ENCODE measurements around the gene ARHGEF4. TPM values are rescaled to one million over a fixed set of nuclear protein-coding genes. Genes with fewer than 3 reads are reported as not detected.

Gene ARHGEF4
- total and polyA plus RNA-seq, 2 donors = 2.9 to 6.5 TPM

GRCh38 chr2:130837811-130838565 lies 1.3 kb downstream of the ARHGEF4 start:
- no peak overlapping the region for H3K27ac ChIP-seq (ENCODE audit: low read depth in 1 of 2, low read length in 1 of 2)
- peaks cover 27 to 57% of the 10 kb centered on the region in 2 donors for H3K27me3 ChIP-seq (ENCODE audit: control insufficient read depth in 2 of 2, insufficient read depth in 1 of 2, low read length in 1 of 2)
- H3K4me3 ChIP-seq (ENCODE audit: low read length in 2 of 2) = no peak overlapping the region
- DNase-seq (ENCODE audit: low read depth in 6 of 9, low spot score in 9 of 9) = no peak
- no peaks in the 10 kb centered on the region for H3K36me3 ChIP-seq (ENCODE audit: control insufficient read depth in 2 of 2, insufficient read depth in 2 of 2, low read length in 1 of 2)
- no peaks in the 10 kb centered on the region for H3K4me1 ChIP-seq (ENCODE audit: control insufficient read depth in 2 of 2, insufficient read depth in 2 of 2, low read length in 2 of 2)
- no peaks in the 10 kb centered on the region for H3K9me3 ChIP-seq (ENCODE audit: control insufficient read depth in 2 of 2, insufficient read depth in 1 of 2, low read length in 1 of 2)
- WGBS = 80% methylated on average over 28 of the region's 28 CpGs

DNA sequence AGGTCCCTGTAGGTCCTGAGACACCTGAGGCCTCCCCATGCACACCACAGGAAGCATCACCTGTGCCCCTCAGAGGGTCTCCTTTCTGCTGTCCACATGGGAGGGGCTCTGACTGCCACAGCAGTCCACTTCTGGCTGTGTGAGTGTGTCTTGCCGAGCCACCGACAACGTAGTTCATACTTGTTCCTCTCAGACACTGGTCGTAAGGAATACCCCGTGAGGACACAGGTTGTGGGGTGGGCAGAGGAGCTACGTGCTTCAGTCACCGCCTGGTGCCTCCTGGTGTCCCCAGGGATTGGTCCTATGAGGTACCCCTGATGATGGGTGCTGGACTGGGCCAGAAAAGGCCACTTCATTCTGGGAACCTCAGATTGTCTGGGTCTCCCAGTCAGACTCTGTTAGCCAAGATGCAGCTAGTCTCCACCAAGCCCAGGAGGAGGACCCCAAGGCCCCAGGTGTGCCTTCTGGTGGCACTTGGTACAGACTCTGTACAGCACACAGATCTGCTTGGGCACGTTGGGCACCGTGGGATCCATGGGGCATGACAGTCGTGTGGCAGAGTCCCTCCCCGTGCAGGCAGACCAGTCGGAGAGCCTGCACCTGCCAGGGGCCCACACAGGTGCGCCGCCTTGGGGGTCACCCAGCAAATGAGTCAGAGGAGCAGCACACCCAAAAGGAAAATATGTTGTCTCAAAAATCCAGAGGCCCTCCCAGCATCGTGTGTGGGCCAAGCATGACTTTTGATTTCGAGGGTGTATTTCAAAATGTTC lies 2.5 kb downstream of the ARHGEF4 start:
- H3K27me3 ChIP-seq (ENCODE audit: control insufficient read depth in 2 of 2, insufficient read depth in 1 of 2, low read length in 1 of 2) = peaks cover 27 to 54% of the 10 kb centered on the region in 2 donors
- no peak for DNase-seq (ENCODE audit: low read depth in 6 of 9, low spot score in 9 of 9)
- no peaks in the 10 kb centered on the region for H3K36me3 ChIP-seq (ENCODE audit: control insufficient read depth in 2 of 2, insufficient read depth in 2 of 2, low read length in 1 of 2)
- no peaks in the 10 kb centered on the region for H3K9me3 ChIP-seq (ENCODE audit: control insufficient read depth in 2 of 2, insufficient read depth in 1 of 2, low read length in 1 of 2)
- 91% methylated on average over 16 of the region's 16 CpGs for WGBS
- H3K4me1 ChIP-seq (ENCODE audit: control insufficient read depth in 2 of 2, insufficient read depth in 2 of 2, low read length in 2 of 2) = no peaks in the 10 kb centered on the region
- H3K27ac ChIP-seq (ENCODE audit: low read depth in 1 of 2, low read length in 1 of 2) = no peak overlapping the region
- no peak overlapping the region for H3K4me3 ChIP-seq (ENCODE audit: low read length in 2 of 2)

GRCh38 chr2:130840506-130840905 lies 3.8 kb downstream of the ARHGEF4 start:
- no peaks in the 10 kb centered on the region for H3K9me3 ChIP-seq (ENCODE audit: control insufficient read depth in 2 of 2, insufficient read depth in 1 of 2, low read length in 1 of 2)
- DNase-seq (ENCODE audit: low read depth in 6 of 9, low spot score in 9 of 9) = no peak
- WGBS = 86% methylated on average over 8 of the region's 8 CpGs

DNA sequence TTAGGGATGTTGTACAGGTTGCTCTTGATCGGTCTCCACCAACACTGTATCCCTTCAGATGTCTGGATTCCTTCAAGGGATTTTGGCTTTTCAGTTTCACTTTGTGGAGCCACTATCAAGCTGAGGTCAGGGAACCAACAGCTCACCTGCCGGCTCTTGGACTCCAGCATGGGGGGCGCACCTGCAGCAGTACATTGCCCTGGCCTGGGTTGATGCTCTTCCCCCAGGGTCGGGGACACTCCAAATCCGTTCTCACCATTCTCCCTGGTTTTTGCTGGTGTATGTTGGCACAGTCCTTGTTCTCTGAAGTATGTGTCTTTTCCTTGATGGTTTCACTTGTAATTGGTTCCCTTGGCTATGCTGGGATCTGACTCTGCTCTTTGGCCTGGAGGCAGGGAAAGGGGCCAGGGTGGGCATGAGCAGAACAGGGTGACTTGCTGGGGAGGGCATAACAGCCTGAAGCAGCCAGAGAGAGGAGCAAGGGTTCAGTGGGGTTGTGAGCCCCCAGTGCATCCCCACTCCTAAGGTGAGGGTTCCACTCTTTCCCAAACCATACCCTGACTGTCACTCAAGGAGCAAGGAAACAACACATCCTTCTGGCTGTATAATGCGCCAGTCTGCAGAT lies 5.1 kb downstream of the ARHGEF4 start:
- no peak for DNase-seq (ENCODE audit: low read depth in 6 of 9, low spot score in 9 of 9)
- Histone ChIP-seq H3K4me1 (ENCODE audit: control insufficient read depth in 2 of 2, insufficient read depth in 2 of 2, low read length in 2 of 2) (no peaks in the 10 kb centered on the region), H3K9me3 (ENCODE audit: control insufficient read depth in 2 of 2, insufficient read depth in 1 of 2, low read length in 1 of 2) (no peaks in the 10 kb centered on the region), H3K4me3 (ENCODE audit: low read length in 2 of 2) (no peak overlapping the region), H3K36me3 (ENCODE audit: control insufficient read depth in 2 of 2, insufficient read depth in 2 of 2, low read length in 1 of 2) (no peaks in the 10 kb centered on the region), H3K27me3 (ENCODE audit: control insufficient read depth in 2 of 2, insufficient read depth in 1 of 2, low read length in 1 of 2) (peaks cover 13 to 30% of the 10 kb centered on the region in 2 donors), H3K27ac (ENCODE audit: low read depth in 1 of 2, low read length in 1 of 2) (no peak overlapping the region)
- 94% methylated on average over 6 of the region's 6 CpGs for WGBS

More at GRCh38 chr2:130840506-130840905, 3.8 kb downstream of the ARHGEF4 start:
- no peak overlapping the region for H3K27ac ChIP-seq (ENCODE audit: low read depth in 1 of 2, low read length in 1 of 2)
- H3K4me3 ChIP-seq (ENCODE audit: low read length in 2 of 2) = no peak overlapping the region
- H3K4me1 ChIP-seq (ENCODE audit: control insufficient read depth in 2 of 2, insufficient read depth in 2 of 2, low read length in 2 of 2) = no peaks in the 10 kb centered on the region
- peaks cover 24 to 43% of the 10 kb centered on the region in 2 donors for H3K27me3 ChIP-seq (ENCODE audit: control insufficient read depth in 2 of 2, insufficient read depth in 1 of 2, low read length in 1 of 2)
- no peaks in the 10 kb centered on the region for H3K36me3 ChIP-seq (ENCODE audit: control insufficient read depth in 2 of 2, insufficient read depth in 2 of 2, low read length in 1 of 2)

GRCh38 chr2:130842770-130843169 lies 6.1 kb downstream of the ARHGEF4 start:
- Histone ChIP-seq H3K27me3 (ENCODE audit: control insufficient read depth in 2 of 2, insufficient read depth in 1 of 2, low read length in 1 of 2) (peaks cover 4 to 20% of the 10 kb centered on the region in 2 donors), H3K9me3 (ENCODE audit: control insufficient read depth in 2 of 2, insufficient read depth in 1 of 2, low read length in 1 of 2) (no peaks in the 10 kb centered on the region), H3K4me3 (ENCODE audit: low read length in 2 of 2) (no peak overlapping the region), H3K4me1 (ENCODE audit: control insufficient read depth in 2 of 2, insufficient read depth in 2 of 2, low read length in 2 of 2) (no peaks in the 10 kb centered on the region), H3K27ac (ENCODE audit: low read depth in 1 of 2, low read length in 1 of 2) (no peak overlapping the region), H3K36me3 (ENCODE audit: control insufficient read depth in 2 of 2, insufficient read depth in 2 of 2, low read length in 1 of 2) (no peaks in the 10 kb centered on the region)
- no peak for DNase-seq (ENCODE audit: low read depth in 6 of 9, low spot score in 9 of 9)
- 70% methylated on average over 8 of the region's 8 CpGs for WGBS

GRCh38 chr2:130843321-130843985 lies 6.7 kb downstream of the ARHGEF4 start:
- Histone ChIP-seq H3K9me3 (ENCODE audit: control insufficient read depth in 2 of 2, insufficient read depth in 1 of 2, low read length in 1 of 2) (no peaks in the 10 kb centered on the region), H3K4me3 (ENCODE audit: low read length in 2 of 2) (no peak overlapping the region), H3K27ac (ENCODE audit: low read depth in 1 of 2, low read length in 1 of 2) (no peak overlapping the region), H3K27me3 (ENCODE audit: control insufficient read depth in 2 of 2, insufficient read depth in 1 of 2, low read length in 1 of 2) (peaks cover 0 to 15% of the 10 kb centered on the region in 2 donors), H3K36me3 (ENCODE audit: control insufficient read depth in 2 of 2, insufficient read depth in 2 of 2, low read length in 1 of 2) (no peaks in the 10 kb centered on the region), H3K4me1 (ENCODE audit: control insufficient read depth in 2 of 2, insufficient read depth in 2 of 2, low read length in 2 of 2) (no peaks in the 10 kb centered on the region)
- DNase-seq (ENCODE audit: low read depth in 6 of 9, low spot score in 9 of 9) = no peak
- WGBS = 82% methylated on average over 12 of the region's 12 CpGs

GRCh38 chr2:130844161-130844560 lies 7.4 kb downstream of the ARHGEF4 start:
- no peak for DNase-seq (ENCODE audit: low read depth in 6 of 9, low spot score in 9 of 9)
- no peaks in the 10 kb centered on the region for H3K36me3 ChIP-seq (ENCODE audit: control insufficient read depth in 2 of 2, insufficient read depth in 2 of 2, low read length in 1 of 2)
- no peak overlapping the region for H3K27ac ChIP-seq (ENCODE audit: low read depth in 1 of 2, low read length in 1 of 2)
- H3K4me3 ChIP-seq (ENCODE audit: low read length in 2 of 2) = no peak overlapping the region
- no peaks in the 10 kb centered on the region for H3K4me1 ChIP-seq (ENCODE audit: control insufficient read depth in 2 of 2, insufficient read depth in 2 of 2, low read length in 2 of 2)
- H3K27me3 ChIP-seq (ENCODE audit: control insufficient read depth in 2 of 2, insufficient read depth in 1 of 2, low read length in 1 of 2) = peaks cover 0 to 8% of the 10 kb centered on the region in 2 donors
- H3K9me3 ChIP-seq (ENCODE audit: control insufficient read depth in 2 of 2, insufficient read depth in 1 of 2, low read length in 1 of 2) = no peaks in the 10 kb centered on the region
- WGBS = 87% methylated on average over 10 of the region's 10 CpGs

- Histone ChIP-seq H3K9me3 (ENCODE audit: control insufficient read depth in 2 of 2, insufficient read depth in 1 of 2, low read length in 1 of 2) (no peaks in the 10 kb centered on the region), H3K36me3 (ENCODE audit: control insufficient read depth in 2 of 2, insufficient read depth in 2 of 2, low read length in 1 of 2) (no peaks in the 10 kb centered on the region), H3K27me3 (ENCODE audit: control insufficient read depth in 2 of 2, insufficient read depth in 1 of 2, low read length in 1 of 2) (peaks cover 0 to under 1% of the 10 kb centered on the region in 2 donors), H3K4me1 (ENCODE audit: control insufficient read depth in 2 of 2, insufficient read depth in 2 of 2, low read length in 2 of 2) (no peaks in the 10 kb centered on the region), H3K27ac (ENCODE audit: low read depth in 1 of 2, low read length in 1 of 2) (no peak overlapping the region), H3K4me3 (ENCODE audit: low read length in 2 of 2) (no peak overlapping the region)
- DNase-seq (ENCODE audit: low read depth in 6 of 9, low spot score in 9 of 9) = no peak
- whole genome bisulfite sequencing = 95% methylated on average over 13 of the region's 13 CpGs
These were observed 8.9 kb downstream of the ARHGEF4 start for GRCh38 chr2:130845505-130846085.

Data from thymus (tissue), 11 donors.